Ovary (tissue), 9 donors: ENCODE results near the gene SHISA4. TPM values are rescaled to one million over a fixed set of nuclear protein-coding genes. Genes with fewer than 3 reads are reported as not detected.

Experiments
- DNase-seq, 5 donors: peaks; one replicate each; pipeline ENCODE4 v3.0.0-alpha.2; 2019 to 2020
- H3K27ac ChIP-seq, 2 donors: fragments of 200-600 bp; one replicate each; pipeline versions ENCODE4 v1.5.1 to v1.8.0; 2019 to 2022
- H3K27me3 ChIP-seq: fragments of 200-600 bp; one replicate; pipeline ENCODE4 v1.8.0; 2022
- H3K36me3 ChIP-seq: fragments of 200-600 bp; sonication (generic); one replicate; pipeline ENCODE4 v1.5.1; 2019
- H3K4me1 ChIP-seq: one replicate; pipeline ENCODE4 v1.8.1; 2013; ENCODE audit warnings: mild to moderate bottlenecking, moderate library complexity; ENCODE audit not compliant: insufficient read depth
- H3K4me3 ChIP-seq: fragments of 200-600 bp; sonication (generic); one replicate; pipeline ENCODE4 v1.5.1; 2017
- H3K9me3 ChIP-seq, 2 donors: fragments of 200-600 bp in 1 of 2; sonication (generic) in 1 of 2; one replicate each; pipeline versions ENCODE4 v1.5.1 to v1.8.1; 2013 to 2019; ENCODE audit warnings: mild to moderate bottlenecking in 1 of 2, moderate library complexity in 1 of 2
- EP300 ChIP-seq: sonication (generic); formaldehyde crosslinking; IDR thresholded peaks from one replicate; pipeline ENCODE4 v1.6.1; 2017; ENCODE audit warnings: antibody characterized with exemption
- POLR2A ChIP-seq: fragments of 450-650 bp; IDR thresholded peaks from one replicate; pipeline ENCODE4 v1.6.1; 2017; ENCODE audit warnings: antibody characterized with exemption, mild to moderate bottlenecking, moderate library complexity
- WGBS, 3 donors: extraction: QIAGEN DNeasy Blood & Tissue Kit in 1 of 3; methylation state at CpG; one replicate each; pipeline versions ENCODE4 v1.1.5 to v1.1.7; 2013 to 2017; 5-methylcytosine and 5-hydroxymethylcytosine counted together
- intact Hi-C, 4 donors: fragments of 100-400 bp; cut with DNase I; formaldehyde crosslinking; loops; one replicate each; pipeline versions ENCODE4 v1.11.0 to v1.15.1; 2022 to 2023
- polyA plus RNA-seq, 2 donors: library from polyadenylated mRNA; stranded (reverse); fragments of 200-250 nt in 1 of 2; fragments of 350-450 nt in 1 of 2; fragmentation: Illumina TruSeq in 1 of 2; extraction: RNeasy Lipid Tissue Mini Kit (QIAGEN cat#74804) in 1 of 2; gene quantifications; one replicate each; pipeline ENCODE4 v1.2.3, GENCODE V29; 2013 to 2014
- total RNA-seq, 7 donors: library from RNA; depleted of rRNA in 2 of 7; stranded (reverse); fragments of >200 nt in 2 of 7; fragmentation: NEBNext Ultra II Directional in 3 of 7; extraction: Animal tissue kit (Norgen Biotek cat#: 25700) in 3 of 7; gene quantifications; one replicate each; pipeline versions ENCODE4 v1.1.0 to v1.2.4, GENCODE V29; 2016 to 2023
- TF ChIP-seq, protein P1 (sequence below), 3 donors: fragments of 450-650 bp in 2 of 3; fragments of 200-600 bp in 1 of 3; IDR thresholded peaks; one replicate each; pipeline versions ENCODE4 v1.5.1 to v1.8.0; 2016 to 2022; ENCODE audit warnings: antibody characterized with exemption in 3 of 3, mild to moderate bottlenecking in 1 of 3
- donor health status: DM: no; HTN: no; CAD: no; lungs with moderate emphysema.
- donor health status: DM: no; HTN: no; CAD: no.
- donor health status: Bipolar disorder and iron deficiency.
- donor health status: DM: yes; HTN: yes; CAD: no.
- donor health status: DM: no; HTN: no; CAD: no.
- donor health status: DM: yes; HTN: yes; CAD: no.

The SHISA4 gene
- total and polyA plus RNA-seq, 9 donors = 11.3 to 37.9 (median 26.4) TPM

GRCh38 chr1:201930137-201930536, 41.4 kb downstream of the SHISA4 start:
- TF ChIP-seq, protein P1, sequence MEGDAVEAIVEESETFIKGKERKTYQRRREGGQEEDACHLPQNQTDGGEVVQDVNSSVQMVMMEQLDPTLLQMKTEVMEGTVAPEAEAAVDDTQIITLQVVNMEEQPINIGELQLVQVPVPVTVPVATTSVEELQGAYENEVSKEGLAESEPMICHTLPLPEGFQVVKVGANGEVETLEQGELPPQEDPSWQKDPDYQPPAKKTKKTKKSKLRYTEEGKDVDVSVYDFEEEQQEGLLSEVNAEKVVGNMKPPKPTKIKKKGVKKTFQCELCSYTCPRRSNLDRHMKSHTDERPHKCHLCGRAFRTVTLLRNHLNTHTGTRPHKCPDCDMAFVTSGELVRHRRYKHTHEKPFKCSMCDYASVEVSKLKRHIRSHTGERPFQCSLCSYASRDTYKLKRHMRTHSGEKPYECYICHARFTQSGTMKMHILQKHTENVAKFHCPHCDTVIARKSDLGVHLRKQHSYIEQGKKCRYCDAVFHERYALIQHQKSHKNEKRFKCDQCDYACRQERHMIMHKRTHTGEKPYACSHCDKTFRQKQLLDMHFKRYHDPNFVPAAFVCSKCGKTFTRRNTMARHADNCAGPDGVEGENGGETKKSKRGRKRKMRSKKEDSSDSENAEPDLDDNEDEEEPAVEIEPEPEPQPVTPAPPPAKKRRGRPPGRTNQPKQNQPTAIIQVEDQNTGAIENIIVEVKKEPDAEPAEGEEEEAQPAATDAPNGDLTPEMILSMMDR (IDR thresholded peaks at IDR 0.05) = no peak
- no peak for TF ChIP-seq EP300
- TF ChIP-seq POLR2A = no peak
- Histone ChIP-seq H3K4me3 (no peak overlapping the region), H3K36me3 (no peaks in the 10 kb centered on the region), H3K27me3 (no peaks in the 10 kb centered on the region), H3K27ac (no peak overlapping the region), H3K4me1 (peaks cover 12% of the 10 kb centered on the region), H3K9me3 (no peaks in the 10 kb centered on the region)
- 61 to 69% (median 68%) methylated on average over 4 of the region's 4 CpGs for WGBS, 3 donors
- no peak for DNase-seq
- intact Hi-C loops = no loop called here

GRCh38 chr1:201930803-201931202, 42.1 kb downstream of the SHISA4 start:
- no peak overlapping the region for H3K4me3 ChIP-seq
- no peak for DNase-seq
- peaks cover 10% of the 10 kb centered on the region for H3K4me1 ChIP-seq
- WGBS, 3 donors = 75 to 81% (median 76%) methylated on average over 5 of the region's 5 CpGs
- H3K36me3 ChIP-seq = no peaks in the 10 kb centered on the region
- TF ChIP-seq, protein P1 (IDR thresholded peaks at IDR 0.05) = no peak
- no peak for TF ChIP-seq POLR2A
- no peak for TF ChIP-seq EP300
- no peaks in the 10 kb centered on the region for H3K27me3 ChIP-seq
- intact Hi-C loops = no loop called here
- no peaks in the 10 kb centered on the region for H3K9me3 ChIP-seq
- H3K27ac ChIP-seq = no peak overlapping the region

DNA sequence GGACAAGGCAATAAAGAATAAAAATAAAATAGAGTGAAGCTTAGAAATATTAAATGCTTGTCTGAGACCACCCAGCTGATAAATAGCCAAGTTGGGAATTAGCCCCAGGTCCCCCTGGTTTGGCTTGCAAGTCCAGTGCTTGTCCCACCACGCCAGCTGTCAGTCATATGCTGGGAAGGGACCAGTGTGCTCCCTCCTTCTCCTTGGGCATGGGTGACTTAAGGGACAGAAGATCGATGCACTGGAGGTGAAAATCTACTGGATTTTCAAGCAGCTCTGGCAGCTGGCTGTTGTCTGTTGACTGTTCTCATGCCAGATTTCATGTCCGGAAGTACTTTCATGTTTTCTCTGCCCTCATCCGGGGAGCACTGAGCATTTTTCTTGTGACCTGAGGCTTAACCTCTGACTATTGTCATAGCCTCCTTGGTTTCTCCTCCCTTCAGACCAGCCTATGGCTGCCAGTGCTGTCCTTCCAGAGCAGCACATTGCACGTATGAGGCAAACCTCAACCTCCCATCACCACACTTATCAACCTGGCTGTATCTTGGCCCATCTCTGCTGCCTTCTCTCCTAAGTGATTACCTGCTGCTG, 45.2 kb downstream of the SHISA4 start:
- TF ChIP-seq EP300 (no peak), POLR2A (no peak)
- TF ChIP-seq, protein P1 (IDR thresholded peaks at IDR 0.05) = no peak
- no peaks in the 10 kb centered on the region for H3K36me3 ChIP-seq
- DNase-seq = no peak
- H3K27ac ChIP-seq = no peak overlapping the region
- no peaks in the 10 kb centered on the region for H3K27me3 ChIP-seq
- peaks cover 13% of the 10 kb centered on the region for H3K4me1 ChIP-seq
- H3K4me3 ChIP-seq = no peak overlapping the region
- 18 to 22% (median 22%) methylated on average over 5 of the region's 5 CpGs for WGBS, 3 donors
- intact Hi-C loops = no loop called here
- no peaks in the 10 kb centered on the region for H3K9me3 ChIP-seq

DNA sequence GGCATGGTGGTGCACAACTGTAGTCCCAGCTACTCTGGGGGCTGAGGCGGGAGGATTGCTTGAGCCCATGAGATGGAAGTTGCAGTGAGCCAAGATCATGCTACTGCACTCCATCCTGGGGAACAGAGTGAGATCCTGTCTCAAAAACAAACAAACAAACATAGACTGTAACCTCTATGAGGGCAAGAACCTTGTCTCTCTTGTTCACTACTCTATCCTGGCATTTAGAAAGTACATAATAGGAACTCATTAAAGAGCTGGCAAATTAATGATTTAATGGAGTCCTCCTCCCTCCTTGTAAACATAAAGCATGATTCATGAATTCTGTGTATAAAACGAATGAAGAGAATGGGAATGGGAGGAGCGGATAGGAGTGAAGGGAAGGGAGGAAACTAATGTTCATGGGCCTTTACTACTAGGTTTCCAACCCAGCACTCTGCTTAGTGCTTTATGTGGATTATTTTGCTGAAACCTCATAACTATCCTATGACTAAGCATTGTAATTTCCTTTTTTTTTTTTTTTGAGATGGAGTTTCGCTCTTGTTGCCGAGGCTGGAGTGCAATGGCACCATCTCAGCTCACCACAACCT, 49.0 kb downstream of the SHISA4 start:
- DNase-seq = no peak
- 34 to 50% (median 48%) methylated on average over 5 of the region's 5 CpGs for WGBS, 3 donors
- intact Hi-C loops = no loop called here
- H3K36me3 ChIP-seq = no peaks in the 10 kb centered on the region
- H3K9me3 ChIP-seq = no peaks in the 10 kb centered on the region
- H3K27me3 ChIP-seq = no peaks in the 10 kb centered on the region
- TF ChIP-seq, protein P1 (IDR thresholded peaks at IDR 0.05) = no peak
- no peak for TF ChIP-seq POLR2A
- TF ChIP-seq EP300 = no peak
- peak overlapping the region; percentile 8 for H3K4me3 ChIP-seq
- peak overlapping the region in 1 of 2 donors; percentile 33 for H3K27ac ChIP-seq
- H3K4me1 ChIP-seq = peaks cover 17% of the 10 kb centered on the region
